Measurements from ENCODE around the gene PLD3.

GRCh38 chr19:40300668-40301067 lies 47.8 kb upstream of the PLD3 start:
- no peak for TF ChIP-seq CTCF (optimal IDR thresholded peaks at IDR 0.05 in 1 of 3, IDR thresholded peaks at IDR 0.05 in 1 of 3, conservative IDR thresholded peaks at IDR 0.05 in 1 of 3; ENCODE audit: extremely low read depth in 1 of 3, insufficient read depth in 2 of 3, low read length in 3 of 3)
- TF ChIP-seq EZH2 (IDR thresholded peaks at IDR 0.05; ENCODE audit: low read length), result no peak
